GM12865 (cell line): Measurements from ENCODE around the gene CCR6.
"Not testable (repeated sequence)": the region's sequence is repeated elsewhere in the genome, so short reads cannot be mapped to it uniquely, and the experiment has no call there.

Experiments used
- DNase-seq: peaks from one replicate; pipeline ENCODE4 v3.0.0; 2010; ENCODE audit warnings: low read depth
- H3K4me3 ChIP-seq: 2 replicates; pipeline ENCODE4 v1.5.1; 2011; ENCODE audit warnings: mild to moderate bottlenecking, low read depth, low read length, control low read depth
- TF ChIP-seq, protein P1 (sequence below): IDR thresholded peaks from 2 replicates; pipeline ENCODE4 v1.5.1; 2011; ENCODE audit warnings: low read length, control low read depth, low read depth, inconsistent platforms; ENCODE audit not compliant: insufficient read depth; ENCODE audit errors: missing control alignments

The CCR6 gene

DNA sequence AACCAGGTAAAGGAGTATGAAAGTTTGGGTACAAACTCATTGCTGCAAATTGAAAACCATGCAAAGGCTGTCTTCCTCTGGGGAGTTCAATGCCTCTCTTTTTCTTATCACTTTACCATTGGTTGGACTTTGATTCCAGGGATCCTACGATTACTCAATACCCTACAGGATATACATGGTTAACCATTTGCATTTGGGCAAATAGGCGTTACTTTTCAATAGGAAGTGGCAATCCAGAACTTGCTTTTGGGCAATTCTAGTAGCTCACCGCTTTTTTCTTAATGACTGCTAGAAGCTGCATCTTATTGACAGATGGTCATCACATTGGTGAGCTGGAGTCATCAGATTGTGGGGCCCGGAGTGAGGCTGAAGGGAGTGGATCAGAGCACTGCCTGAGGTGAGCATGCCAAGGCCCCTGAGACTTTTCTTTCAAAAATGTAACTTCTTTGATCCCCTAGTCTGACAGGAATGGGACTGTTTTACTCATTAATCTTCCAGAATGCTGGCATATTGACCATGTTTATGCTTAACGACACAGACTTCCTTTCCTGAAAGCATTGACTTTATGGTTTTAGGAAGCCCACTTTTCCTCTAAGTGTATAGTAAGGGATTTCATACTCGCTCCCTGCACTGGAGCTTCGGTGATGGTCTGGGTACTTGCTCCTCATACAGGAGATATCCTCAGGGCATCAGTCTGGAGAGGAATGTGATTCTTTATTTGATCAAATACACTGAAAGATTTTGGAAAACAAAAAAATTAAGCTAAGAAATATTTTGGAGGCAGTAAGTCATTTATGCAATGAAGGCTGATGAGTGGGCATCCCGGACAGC, at the start of gene CCR6:
Gene CCR6, plus strand, starts transcription at position 270 of the 831 bp plus-strand sequence. CDS start 13,039 bp downstream, outside the sequence.
- H3K4me3 ChIP-seq: peak within 1 kb of the TSS; percentile 33
- DNase-seq: peak; percentile 49
- TF ChIP-seq, protein P1, sequence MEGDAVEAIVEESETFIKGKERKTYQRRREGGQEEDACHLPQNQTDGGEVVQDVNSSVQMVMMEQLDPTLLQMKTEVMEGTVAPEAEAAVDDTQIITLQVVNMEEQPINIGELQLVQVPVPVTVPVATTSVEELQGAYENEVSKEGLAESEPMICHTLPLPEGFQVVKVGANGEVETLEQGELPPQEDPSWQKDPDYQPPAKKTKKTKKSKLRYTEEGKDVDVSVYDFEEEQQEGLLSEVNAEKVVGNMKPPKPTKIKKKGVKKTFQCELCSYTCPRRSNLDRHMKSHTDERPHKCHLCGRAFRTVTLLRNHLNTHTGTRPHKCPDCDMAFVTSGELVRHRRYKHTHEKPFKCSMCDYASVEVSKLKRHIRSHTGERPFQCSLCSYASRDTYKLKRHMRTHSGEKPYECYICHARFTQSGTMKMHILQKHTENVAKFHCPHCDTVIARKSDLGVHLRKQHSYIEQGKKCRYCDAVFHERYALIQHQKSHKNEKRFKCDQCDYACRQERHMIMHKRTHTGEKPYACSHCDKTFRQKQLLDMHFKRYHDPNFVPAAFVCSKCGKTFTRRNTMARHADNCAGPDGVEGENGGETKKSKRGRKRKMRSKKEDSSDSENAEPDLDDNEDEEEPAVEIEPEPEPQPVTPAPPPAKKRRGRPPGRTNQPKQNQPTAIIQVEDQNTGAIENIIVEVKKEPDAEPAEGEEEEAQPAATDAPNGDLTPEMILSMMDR: no peak

DNA sequence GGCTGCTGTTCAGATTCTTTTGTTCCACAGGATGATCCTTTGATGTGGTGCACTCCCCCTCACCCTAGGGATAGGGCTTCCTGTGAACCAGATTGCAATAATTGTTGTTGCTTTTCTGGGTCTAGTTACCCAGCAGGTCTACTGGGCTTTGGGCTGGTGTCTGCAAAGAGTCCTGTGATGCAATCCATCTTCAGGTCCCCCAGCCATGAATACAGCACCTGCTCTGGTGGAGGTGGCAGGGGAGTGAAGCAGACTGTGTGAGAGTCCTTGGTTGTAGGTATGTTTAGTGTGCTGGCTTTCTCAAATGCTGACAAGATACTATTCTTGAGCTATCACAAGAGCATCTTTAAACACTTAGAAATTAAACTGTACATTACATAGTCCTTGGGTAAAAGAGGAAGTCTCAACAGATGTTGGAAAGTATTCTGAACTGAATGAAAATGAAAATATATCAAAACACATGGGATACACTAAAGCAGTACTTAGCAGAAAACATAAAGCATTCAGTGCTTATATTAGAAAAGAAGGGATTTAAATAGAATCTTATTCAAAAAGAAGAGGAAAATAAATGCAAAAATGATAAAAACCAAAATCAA, 49.1 kb upstream of the CCR6 start:
- TF ChIP-seq, protein P1: no peak
- DNase-seq: no peak
- H3K4me3 ChIP-seq: no peak overlapping the region

DNA sequence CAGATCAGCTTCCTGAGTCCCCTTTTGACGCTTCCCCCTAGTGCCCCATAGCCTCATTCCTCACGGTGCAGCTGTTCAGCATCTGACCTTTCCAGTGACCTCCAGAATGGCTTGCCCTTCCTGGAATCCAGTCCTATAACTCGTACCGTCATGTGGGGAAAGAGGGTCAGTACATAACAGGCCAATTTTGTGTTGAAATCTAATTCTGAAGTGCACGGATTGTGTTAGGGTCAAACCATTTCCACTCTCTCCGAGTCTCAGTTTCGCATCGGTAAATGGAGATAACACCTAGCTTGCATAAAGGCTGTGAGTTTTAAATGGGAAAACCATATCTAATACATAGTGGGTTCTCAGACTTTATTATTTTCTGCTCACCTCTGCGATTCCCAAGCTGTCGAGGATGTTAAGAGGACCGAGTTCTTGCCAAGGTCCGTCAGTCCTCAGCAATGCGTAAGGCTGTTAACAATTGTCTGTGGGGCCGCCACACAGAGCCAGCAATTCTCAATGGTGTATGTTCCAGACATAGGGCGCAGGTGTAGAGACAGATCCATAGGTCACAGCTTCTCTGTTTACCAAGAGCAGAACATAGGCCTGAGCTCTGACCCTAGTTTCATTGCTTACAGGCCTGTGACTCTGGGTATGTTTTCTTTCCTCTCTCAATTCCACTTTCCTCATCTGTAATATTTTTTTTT, 45.5 kb upstream of the CCR6 start:
- H3K4me3 ChIP-seq: no peak overlapping the region
- DNase-seq: no peak
- TF ChIP-seq, protein P1: no peak

DNA sequence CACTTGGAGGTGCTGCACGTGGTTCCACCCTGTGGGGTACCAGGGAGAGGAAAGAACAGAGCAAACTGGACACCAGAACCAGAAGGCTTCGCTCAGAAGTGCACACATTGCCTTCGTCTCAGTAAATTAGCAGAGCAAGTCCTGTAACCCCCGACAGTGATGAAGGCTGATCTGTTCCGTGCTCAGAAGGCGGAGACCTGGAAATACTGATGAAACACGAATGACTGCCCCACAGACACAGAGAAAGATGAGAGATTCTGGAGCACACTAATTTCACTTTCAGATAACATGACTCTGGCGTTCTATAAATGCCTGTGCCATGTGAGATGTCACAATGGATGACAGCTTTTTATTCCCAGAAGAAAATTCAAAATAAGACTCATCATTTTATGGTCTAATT, 44.2 kb upstream of the CCR6 start:
- TF ChIP-seq, protein P1: no peak
- H3K4me3 ChIP-seq: no peak overlapping the region
- peak; percentile 21 for DNase-seq

DNA sequence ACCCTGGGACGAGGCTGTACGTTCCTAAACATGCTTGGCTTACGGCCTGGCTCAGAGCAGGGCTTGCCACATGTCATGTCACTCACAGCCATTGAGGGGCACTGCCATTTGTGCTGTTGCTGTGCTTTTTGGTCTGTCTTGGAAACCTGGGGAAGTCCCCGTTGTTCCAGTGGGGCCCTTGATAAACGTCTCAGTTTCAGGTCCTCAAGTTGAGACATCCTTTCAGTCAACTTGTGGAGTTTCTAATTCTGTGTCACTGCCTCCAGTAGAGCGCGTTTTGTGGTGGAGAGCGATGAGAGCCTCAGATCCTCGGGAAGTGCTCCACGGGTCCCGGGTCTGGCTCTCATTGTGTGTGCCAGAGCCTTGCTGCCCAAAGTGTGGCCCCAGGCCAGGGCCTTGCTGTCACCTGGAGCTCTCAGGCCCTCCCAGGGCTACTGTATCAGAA, 43.0 kb upstream of the CCR6 start:
- TF ChIP-seq, protein P1: peak; percentile 66
- peak; percentile 94 for DNase-seq

DNA sequence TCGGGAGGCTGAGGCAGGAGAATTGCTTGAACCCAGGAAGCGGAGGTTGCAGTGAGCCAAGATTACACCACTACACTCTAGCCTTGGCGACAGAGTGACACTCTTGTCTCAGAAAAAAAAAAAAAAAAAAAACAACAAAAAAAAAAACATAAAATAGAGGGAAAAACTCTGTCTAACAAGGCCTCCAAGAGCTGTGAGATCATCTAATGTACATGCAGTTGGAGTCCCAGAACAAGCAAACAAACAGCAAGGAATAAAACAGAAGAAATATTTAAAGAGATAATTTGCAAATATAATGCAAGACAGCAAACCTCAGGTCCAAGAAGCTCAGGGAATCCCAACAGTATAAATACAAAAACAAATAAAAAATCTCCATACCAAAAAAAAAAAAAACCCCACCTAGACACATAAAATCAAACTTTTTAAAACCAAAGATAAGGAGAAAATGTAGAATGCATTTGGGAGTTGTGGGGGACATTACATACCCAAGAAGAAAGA, 35.0 kb upstream of the CCR6 start:
- no peak for DNase-seq
- no peak overlapping the region for H3K4me3 ChIP-seq
- TF ChIP-seq, protein P1: no peak

More for the DNA sequence above, 43.0 kb upstream of the CCR6 start:
- no peak overlapping the region for H3K4me3 ChIP-seq

DNA sequence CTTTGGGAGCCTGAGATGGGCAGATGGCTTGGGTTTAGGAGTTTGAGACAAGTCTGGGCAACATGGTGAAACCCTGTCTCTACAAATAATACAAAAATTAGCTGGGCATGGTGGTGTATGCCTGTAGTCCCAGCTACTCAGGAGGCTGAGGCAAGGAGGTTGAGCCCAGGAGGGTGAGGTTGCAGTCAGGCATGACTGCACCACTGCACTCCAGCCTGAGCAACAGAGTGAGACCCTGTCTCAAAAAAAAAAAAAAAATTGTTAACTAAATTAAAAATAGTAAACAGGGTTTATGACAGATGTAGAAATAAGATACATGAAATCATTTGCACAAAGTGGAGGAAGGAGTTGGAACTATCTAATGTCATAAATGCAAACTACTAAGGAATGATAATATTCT, 34.2 kb upstream of the CCR6 start:
- not testable (repeated sequence) for DNase-seq, H3K4me3 ChIP-seq
